ENCODE results near the gene DEAF1. TPM values are rescaled to one million over a fixed set of nuclear protein-coding genes. Genes with fewer than 3 reads are reported as not detected.

Gene DEAF1
- total and polyA plus RNA-seq, 5 experiments from 2014 or later: 27.0 to 58.2 (median 46.5) TPM

- no peak for ATAC-seq
- Mint-ChIP-seq H3K4me1 (peaks cover 5 to 18% (median 15%) of the 10 kb centered on the region in 4 donors), H3K27ac (peak overlapping the region in 1 of 10 donors; percentile 49), H3K4me3 (peak overlapping the region in 1 of 10 donors; percentile 38), H3K36me3 (peaks cover 0 to 10% (median 3%) of the 10 kb centered on the region in 3 donors), H3K27me3 (peaks cover 6 to 35% (median 18%) of the 10 kb centered on the region in 5 donors), H3K9me3 (no peaks in the 10 kb centered on the region)
- POLR2A ChIA-PET: no interaction called here
- DNase-seq: peak in 1 of 10 donors; percentile 50
Observed at GRCh38 chr11:623999-624704, 70.9 kb downstream of the DEAF1 start.

GRCh38 chr11:623349-623869, 71.6 kb downstream of the DEAF1 start:
- Mint-ChIP-seq H3K4me3 (no peak overlapping the region), H3K9me3 (no peaks in the 10 kb centered on the region), H3K27me3 (peaks cover 3 to 29% (median 11%) of the 10 kb centered on the region in 5 donors), H3K4me1 (peaks cover 5 to 10% (median 8%) of the 10 kb centered on the region in 4 donors), H3K27ac (peak overlapping the region in 3 of 10 donors; percentile 24 to 87 (median 55)), H3K36me3 (peaks cover 0 to 10% (median 3%) of the 10 kb centered on the region in 3 donors)
- DNase-seq (no peak), ATAC-seq (no peak)
- POLR2A ChIA-PET: no interaction called here

GRCh38 chr11:621838-622237, 73.2 kb downstream of the DEAF1 start:
- DNase-seq: no peak
- peak overlapping the region in 1 of 10 donors; percentile 65 for H3K27ac Mint-ChIP-seq
- no peak for ATAC-seq
- H3K4me3 Mint-ChIP-seq: no peak overlapping the region
- POLR2A ChIA-PET: no interaction called here
- H3K9me3 Mint-ChIP-seq: no peaks in the 10 kb centered on the region
- peaks cover 0 to 3% (median under 1%) of the 10 kb centered on the region in 4 donors for H3K4me1 Mint-ChIP-seq
- H3K36me3 Mint-ChIP-seq: peaks cover 0 to 6% (median 3%) of the 10 kb centered on the region in 3 donors
- H3K27me3 Mint-ChIP-seq: peaks cover 0 to 20% (median 0%) of the 10 kb centered on the region in 5 donors

GRCh38 chr11:620935-621814, 73.8 kb downstream of the DEAF1 start:
- peak overlapping the region in 1 of 10 donors; percentile 70 for H3K27ac Mint-ChIP-seq
- H3K27me3 Mint-ChIP-seq: peaks cover 0 to 13% (median 0%) of the 10 kb centered on the region in 5 donors
- no peak for ATAC-seq
- H3K4me1 Mint-ChIP-seq: peaks cover 3 to 7% (median 4%) of the 10 kb centered on the region in 4 donors
- no peak for DNase-seq
- POLR2A ChIA-PET: no interaction called here
- H3K9me3 Mint-ChIP-seq: no peaks in the 10 kb centered on the region
- H3K4me3 Mint-ChIP-seq: no peak overlapping the region
- H3K36me3 Mint-ChIP-seq: peaks cover 0 to 6% (median 3%) of the 10 kb centered on the region in 3 donors

GRCh38 chr11:620201-620600, 74.8 kb downstream of the DEAF1 start:
- Mint-ChIP-seq H3K27me3 (peaks cover 0 to 9% (median 0%) of the 10 kb centered on the region in 5 donors), H3K36me3 (peaks cover 0 to 6% (median 3%) of the 10 kb centered on the region in 3 donors), H3K27ac (peak overlapping the region in 1 of 10 donors; percentile 44), H3K4me1 (peaks cover 5 to 11% (median 6%) of the 10 kb centered on the region in 4 donors), H3K4me3 (no peak overlapping the region), H3K9me3 (no peaks in the 10 kb centered on the region)
- ATAC-seq: no peak
- POLR2A ChIA-PET: no interaction called here
- DNase-seq: no peak

- H3K27ac Mint-ChIP-seq: no peak overlapping the region
- H3K27me3 Mint-ChIP-seq: peaks cover 0 to 7% (median 0%) of the 10 kb centered on the region in 5 donors
- DNase-seq: no peak
- H3K4me3 Mint-ChIP-seq: no peak overlapping the region
- H3K4me1 Mint-ChIP-seq: peaks cover 5 to 12% (median 7%) of the 10 kb centered on the region in 4 donors
- POLR2A ChIA-PET: no interaction called here
- peaks cover 0 to 6% (median 3%) of the 10 kb centered on the region in 3 donors for H3K36me3 Mint-ChIP-seq
- no peak for ATAC-seq
- H3K9me3 Mint-ChIP-seq: no peaks in the 10 kb centered on the region
Observed at GRCh38 chr11:619628-620050, 75.4 kb downstream of the DEAF1 start.

GRCh38 chr11:618856-619627, 76.0 kb downstream of the DEAF1 start:
- DNase-seq (no peak), ATAC-seq (no peak)
- H3K9me3 Mint-ChIP-seq: no peaks in the 10 kb centered on the region
- H3K36me3 Mint-ChIP-seq: peaks cover 0 to 4% (median 3%) of the 10 kb centered on the region in 3 donors
- H3K4me1 Mint-ChIP-seq: peaks cover 8 to 18% (median 13%) of the 10 kb centered on the region in 4 donors
- peaks cover 0 to 5% (median 0%) of the 10 kb centered on the region in 5 donors for H3K27me3 Mint-ChIP-seq
- no peak overlapping the region for H3K27ac Mint-ChIP-seq
- peak overlapping the region in 1 of 10 donors; percentile 15 for H3K4me3 Mint-ChIP-seq
- POLR2A ChIA-PET: no interaction called here

GRCh38 chr11:617912-618682, 76.9 kb downstream of the DEAF1 start:
- Mint-ChIP-seq H3K27ac (no peak overlapping the region), H3K36me3 (peaks cover 0 to under 1% (median 0%) of the 10 kb centered on the region in 3 donors), H3K4me1 (peaks cover 5 to 18% (median 15%) of the 10 kb centered on the region in 4 donors), H3K4me3 (peak overlapping the region in 1 of 10 donors; percentile 45), H3K27me3 (peaks cover 0 to under 1% (median 0%) of the 10 kb centered on the region in 5 donors), H3K9me3 (no peaks in the 10 kb centered on the region)
- DNase-seq (no peak), ATAC-seq (no peak)
- POLR2A ChIA-PET: no interaction called here

- DNase-seq (no peak), ATAC-seq (no peak)
- H3K36me3 Mint-ChIP-seq: peaks cover 0 to 1% (median 0%) of the 10 kb centered on the region in 3 donors
- H3K27me3 Mint-ChIP-seq: no peaks in the 10 kb centered on the region
- peaks cover 5 to 20% (median 15%) of the 10 kb centered on the region in 4 donors for H3K4me1 Mint-ChIP-seq
- H3K4me3 Mint-ChIP-seq: no peak overlapping the region
- no peak overlapping the region for H3K27ac Mint-ChIP-seq
- H3K9me3 Mint-ChIP-seq: no peaks in the 10 kb centered on the region
- POLR2A ChIA-PET: no interaction called here
Observed at GRCh38 chr11:617199-617911, 77.7 kb downstream of the DEAF1 start.

GRCh38 chr11:616320-617198, 78.5 kb downstream of the DEAF1 start:
- H3K4me1 Mint-ChIP-seq: peaks cover 7 to 23% (median 19%) of the 10 kb centered on the region in 4 donors
- peak overlapping the region; percentile 86 to 96 (median 91) for H3K4me3 Mint-ChIP-seq
- DNase-seq (no peak), ATAC-seq (no peak)
- peaks cover 0 to 8% (median 3%) of the 10 kb centered on the region in 3 donors for H3K36me3 Mint-ChIP-seq
- H3K9me3 Mint-ChIP-seq: no peaks in the 10 kb centered on the region
- no peaks in the 10 kb centered on the region for H3K27me3 Mint-ChIP-seq
- POLR2A ChIA-PET: interaction anchor here (0.6 to 4.6 kb wide), 10 partner anchors 28 to 89 kb away, joined by 3 to 42 read pairs (median 4); partner anchors contain the start of genes DEAF1, PHRF1 and TMEM80
- peak overlapping the region; percentile 72 to 96 (median 93) for H3K27ac Mint-ChIP-seq

Data from naive thymus-derived CD8-positive, alpha-beta T cell (primary cell).